Osteocyte (in vitro differentiated cells): ENCODE data around the gene MRO. TPM values are rescaled to one million over a fixed set of nuclear protein-coding genes. Genes with fewer than 3 reads are reported as not detected.

Experiments used
- DNase-seq: peaks from one replicate; pipeline ENCODE4 v3.0.0; 2021; ENCODE audit warnings: mixed read lengths; ENCODE audit not compliant: unreplicated experiment; ENCODE audit errors: extremely low spot score
- H3K27ac Mint-ChIP-seq: one replicate; pipeline ENCODE4 v1.8.0; 2021; ENCODE audit warnings: mild to moderate bottlenecking, mixed read lengths; ENCODE audit not compliant: unreplicated experiment
- H3K27me3 Mint-ChIP-seq: one replicate; pipeline ENCODE4 v1.8.0; 2021; ENCODE audit warnings: mixed read lengths; ENCODE audit not compliant: unreplicated experiment
- H3K36me3 Mint-ChIP-seq: one replicate; pipeline ENCODE4 v1.8.0; 2021; ENCODE audit warnings: mixed read lengths; ENCODE audit not compliant: unreplicated experiment
- H3K4me1 Mint-ChIP-seq: one replicate; pipeline ENCODE4 v1.8.0; 2021; ENCODE audit warnings: mixed read lengths; ENCODE audit not compliant: unreplicated experiment
- H3K4me3 Mint-ChIP-seq: one replicate; pipeline ENCODE4 v1.8.0; 2021; ENCODE audit warnings: mild to moderate bottlenecking, moderate library complexity, mixed read lengths; ENCODE audit not compliant: unreplicated experiment
- H3K9me3 Mint-ChIP-seq: one replicate; pipeline ENCODE4 v1.8.0; 2021; ENCODE audit warnings: mixed read lengths; ENCODE audit not compliant: unreplicated experiment
- total RNA-seq: library from RNA; stranded (reverse); gene quantifications from 2 replicates; pipeline ENCODE4 v1.2.1, GENCODE V29; 2021
- TF ChIP-seq, protein P1 (sequence below): fragments of 200-600 bp; sonication (generic); IDR thresholded peaks from 2 replicates; pipeline ENCODE4 v1.5.0; 2021; ENCODE audit warnings: antibody characterized with exemption, mild to moderate bottlenecking, moderate library complexity

Gene MRO
- total RNA-seq, 1 donor from 2014 or later, result not detected

DNA sequence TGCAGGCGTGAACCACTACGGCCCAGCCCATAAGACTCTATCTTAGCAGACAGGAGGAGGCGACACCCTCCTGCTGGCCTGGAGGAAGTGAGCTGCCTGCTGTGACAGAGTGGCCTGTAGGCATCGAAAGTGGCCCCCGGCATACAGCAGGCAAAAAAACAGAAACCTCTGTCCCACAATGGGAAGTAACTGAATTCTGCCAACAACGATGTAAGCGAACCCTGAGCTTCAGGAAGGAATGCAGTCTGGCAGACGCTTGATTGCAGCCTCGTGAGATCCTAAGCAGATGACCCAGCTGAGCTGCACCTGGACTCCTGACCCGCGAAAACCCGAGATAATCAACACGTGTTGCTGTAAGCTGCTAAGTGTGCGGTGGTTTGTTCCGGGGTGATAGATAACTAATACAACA, 13.6 kb downstream of the MRO start:
- TF ChIP-seq, protein P1, sequence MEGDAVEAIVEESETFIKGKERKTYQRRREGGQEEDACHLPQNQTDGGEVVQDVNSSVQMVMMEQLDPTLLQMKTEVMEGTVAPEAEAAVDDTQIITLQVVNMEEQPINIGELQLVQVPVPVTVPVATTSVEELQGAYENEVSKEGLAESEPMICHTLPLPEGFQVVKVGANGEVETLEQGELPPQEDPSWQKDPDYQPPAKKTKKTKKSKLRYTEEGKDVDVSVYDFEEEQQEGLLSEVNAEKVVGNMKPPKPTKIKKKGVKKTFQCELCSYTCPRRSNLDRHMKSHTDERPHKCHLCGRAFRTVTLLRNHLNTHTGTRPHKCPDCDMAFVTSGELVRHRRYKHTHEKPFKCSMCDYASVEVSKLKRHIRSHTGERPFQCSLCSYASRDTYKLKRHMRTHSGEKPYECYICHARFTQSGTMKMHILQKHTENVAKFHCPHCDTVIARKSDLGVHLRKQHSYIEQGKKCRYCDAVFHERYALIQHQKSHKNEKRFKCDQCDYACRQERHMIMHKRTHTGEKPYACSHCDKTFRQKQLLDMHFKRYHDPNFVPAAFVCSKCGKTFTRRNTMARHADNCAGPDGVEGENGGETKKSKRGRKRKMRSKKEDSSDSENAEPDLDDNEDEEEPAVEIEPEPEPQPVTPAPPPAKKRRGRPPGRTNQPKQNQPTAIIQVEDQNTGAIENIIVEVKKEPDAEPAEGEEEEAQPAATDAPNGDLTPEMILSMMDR, result no peak
- peaks cover 23% of the 10 kb centered on the region for H3K27me3 Mint-ChIP-seq

GRCh38 chr18:50805732-50806131, 14.1 kb downstream of the MRO start:
- no peak for DNase-seq
- H3K27me3 Mint-ChIP-seq, result peaks cover 21% of the 10 kb centered on the region
- H3K9me3 Mint-ChIP-seq, result no peaks in the 10 kb centered on the region
- no peaks in the 10 kb centered on the region for H3K4me1 Mint-ChIP-seq
- no peaks in the 10 kb centered on the region for H3K36me3 Mint-ChIP-seq
- no peak overlapping the region for H3K27ac Mint-ChIP-seq
- TF ChIP-seq, protein P1, result no peak
- H3K4me3 Mint-ChIP-seq, result no peak overlapping the region

More for the DNA sequence above, 13.6 kb downstream of the MRO start:
- DNase-seq, result no peak
- H3K4me3 Mint-ChIP-seq, result no peak overlapping the region
- peaks cover under 1% of the 10 kb centered on the region for H3K9me3 Mint-ChIP-seq
- H3K36me3 Mint-ChIP-seq, result no peaks in the 10 kb centered on the region
- H3K4me1 Mint-ChIP-seq, result no peaks in the 10 kb centered on the region
- no peak overlapping the region for H3K27ac Mint-ChIP-seq

DNA sequence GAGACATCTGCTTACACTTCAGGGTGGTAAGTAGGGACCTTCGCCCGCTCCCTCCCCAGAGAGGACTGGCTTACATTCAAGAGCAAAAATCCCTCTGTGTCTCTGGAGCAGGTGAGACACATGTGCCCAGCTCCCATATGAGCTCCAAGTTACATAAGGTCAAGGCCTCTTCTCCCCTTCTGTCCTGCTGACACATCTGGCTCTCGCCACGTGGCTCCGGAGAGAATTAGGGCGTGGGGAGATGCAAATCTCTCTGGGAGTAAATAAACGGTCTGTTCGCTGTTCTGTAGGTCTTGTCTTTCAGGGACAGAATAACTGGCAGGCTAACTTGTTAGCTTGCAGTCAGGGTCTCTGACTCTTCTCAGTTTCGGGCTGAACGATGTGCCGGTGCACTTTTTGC, 16.2 kb downstream of the MRO start:
- H3K27ac Mint-ChIP-seq, result no peak overlapping the region
- no peak for DNase-seq
- H3K4me1 Mint-ChIP-seq, result no peaks in the 10 kb centered on the region
- H3K36me3 Mint-ChIP-seq, result no peaks in the 10 kb centered on the region
- H3K27me3 Mint-ChIP-seq, result peaks cover 24% of the 10 kb centered on the region
- TF ChIP-seq, protein P1, result no peak
- no peaks in the 10 kb centered on the region for H3K9me3 Mint-ChIP-seq
- no peak overlapping the region for H3K4me3 Mint-ChIP-seq

DNA sequence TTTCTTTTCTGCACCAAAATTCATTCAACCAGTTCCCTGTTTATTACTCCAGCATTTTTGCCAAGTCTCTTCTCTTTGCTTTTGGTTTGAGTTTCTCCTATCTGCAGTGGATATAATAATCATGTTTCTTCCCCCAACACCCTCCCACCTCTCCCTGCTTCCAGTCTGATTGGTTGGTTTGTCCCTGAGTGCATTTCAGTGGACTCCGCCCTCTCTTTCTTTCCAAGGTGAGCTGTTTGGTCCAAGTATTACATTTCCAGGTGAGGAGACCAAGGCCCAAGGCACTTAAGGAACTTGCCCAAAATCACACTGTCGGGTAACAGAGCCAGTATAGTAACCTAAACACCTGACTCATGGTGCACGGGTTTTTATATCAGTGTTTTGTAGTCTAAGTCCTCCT, 17.7 kb downstream of the MRO start:
- H3K27ac Mint-ChIP-seq, result no peak overlapping the region
- H3K27me3 Mint-ChIP-seq, result peaks cover 28% of the 10 kb centered on the region
- no peaks in the 10 kb centered on the region for H3K36me3 Mint-ChIP-seq
- no peaks in the 10 kb centered on the region for H3K4me1 Mint-ChIP-seq
- no peak for DNase-seq
- no peaks in the 10 kb centered on the region for H3K9me3 Mint-ChIP-seq
- no peak overlapping the region for H3K4me3 Mint-ChIP-seq
- TF ChIP-seq, protein P1, result no peak

DNA sequence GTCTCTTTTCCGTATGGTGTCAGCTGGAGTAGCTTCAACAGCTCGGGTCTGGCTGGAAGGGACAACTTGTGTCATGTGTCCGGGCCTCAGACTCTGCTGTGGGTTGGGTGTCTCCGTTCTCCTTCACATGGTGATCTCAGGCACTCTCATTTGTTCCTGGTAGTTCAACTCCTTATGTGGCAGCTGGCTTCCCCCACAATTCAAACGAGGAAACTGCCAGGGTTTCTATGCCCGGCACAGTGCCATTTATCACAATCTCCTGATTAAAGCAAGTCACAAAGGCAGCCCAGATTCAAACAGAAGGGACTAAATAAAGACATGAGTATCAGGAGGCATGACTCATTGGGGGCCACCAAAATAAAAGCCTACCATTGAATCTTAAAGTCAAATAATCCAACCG, 22.7 kb downstream of the MRO start:
- TF ChIP-seq, protein P1, result no peak
- Mint-ChIP-seq H3K36me3 (no peaks in the 10 kb centered on the region), H3K4me1 (no peaks in the 10 kb centered on the region), H3K4me3 (no peak overlapping the region), H3K9me3 (no peaks in the 10 kb centered on the region), H3K27me3 (peaks cover 39% of the 10 kb centered on the region), H3K27ac (no peak overlapping the region)
- DNase-seq, result no peak
